Measurements from ENCODE around the gene PCCA.

DNA sequence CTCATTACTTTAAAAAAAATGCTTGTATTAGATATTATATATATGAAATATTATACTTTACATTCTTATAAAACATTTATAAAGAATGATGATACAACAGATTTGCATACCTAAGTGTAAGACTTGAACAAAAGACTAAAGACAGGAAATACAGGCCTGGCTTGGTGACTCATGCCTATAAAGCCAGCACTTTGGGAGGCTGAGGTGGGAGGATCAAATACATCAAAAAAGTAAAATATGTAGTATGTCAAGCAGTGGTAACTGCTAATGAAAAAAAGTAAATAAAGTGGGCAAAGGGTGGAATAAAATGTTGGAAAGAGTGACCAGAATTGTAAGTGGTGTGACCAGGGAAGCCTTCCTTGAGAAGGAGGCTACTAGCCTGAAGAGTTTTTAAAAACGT is 366.0 kb downstream of the PCCA start:
- TF ChIP-seq GATA2 (IDR thresholded peaks at IDR 0.05; ENCODE audit: low read depth, low read length) (no peak), GATA3 (IDR thresholded peaks at IDR 0.05; ENCODE audit: low read depth, low read length) (no peak)

Data from SH-SY5Y (cell line).